Activated CD4-positive, alpha-beta T cell treated with anti-CD3 and anti-CD28 coated beads for 48 hours (primary cell): ENCODE results near the gene PLA2G4D.

Experiments used
- DNase-seq: peaks from one replicate; pipeline ENCODE4 v3.0.0-alpha.2; 2020

Gene PLA2G4D, protein sequence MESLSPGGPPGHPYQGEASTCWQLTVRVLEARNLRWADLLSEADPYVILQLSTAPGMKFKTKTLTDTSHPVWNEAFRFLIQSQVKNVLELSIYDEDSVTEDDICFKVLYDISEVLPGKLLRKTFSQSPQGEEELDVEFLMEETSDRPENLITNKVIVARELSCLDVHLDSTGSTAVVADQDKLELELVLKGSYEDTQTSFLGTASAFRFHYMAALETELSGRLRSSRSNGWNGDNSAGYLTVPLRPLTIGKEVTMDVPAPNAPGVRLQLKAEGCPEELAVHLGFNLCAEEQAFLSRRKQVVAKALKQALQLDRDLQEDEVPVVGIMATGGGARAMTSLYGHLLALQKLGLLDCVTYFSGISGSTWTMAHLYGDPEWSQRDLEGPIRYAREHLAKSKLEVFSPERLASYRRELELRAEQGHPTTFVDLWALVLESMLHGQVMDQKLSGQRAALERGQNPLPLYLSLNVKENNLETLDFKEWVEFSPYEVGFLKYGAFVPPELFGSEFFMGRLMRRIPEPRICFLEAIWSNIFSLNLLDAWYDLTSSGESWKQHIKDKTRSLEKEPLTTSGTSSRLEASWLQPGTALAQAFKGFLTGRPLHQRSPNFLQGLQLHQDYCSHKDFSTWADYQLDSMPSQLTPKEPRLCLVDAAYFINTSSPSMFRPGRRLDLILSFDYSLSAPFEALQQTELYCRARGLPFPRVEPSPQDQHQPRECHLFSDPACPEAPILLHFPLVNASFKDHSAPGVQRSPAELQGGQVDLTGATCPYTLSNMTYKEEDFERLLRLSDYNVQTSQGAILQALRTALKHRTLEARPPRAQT

DNA sequence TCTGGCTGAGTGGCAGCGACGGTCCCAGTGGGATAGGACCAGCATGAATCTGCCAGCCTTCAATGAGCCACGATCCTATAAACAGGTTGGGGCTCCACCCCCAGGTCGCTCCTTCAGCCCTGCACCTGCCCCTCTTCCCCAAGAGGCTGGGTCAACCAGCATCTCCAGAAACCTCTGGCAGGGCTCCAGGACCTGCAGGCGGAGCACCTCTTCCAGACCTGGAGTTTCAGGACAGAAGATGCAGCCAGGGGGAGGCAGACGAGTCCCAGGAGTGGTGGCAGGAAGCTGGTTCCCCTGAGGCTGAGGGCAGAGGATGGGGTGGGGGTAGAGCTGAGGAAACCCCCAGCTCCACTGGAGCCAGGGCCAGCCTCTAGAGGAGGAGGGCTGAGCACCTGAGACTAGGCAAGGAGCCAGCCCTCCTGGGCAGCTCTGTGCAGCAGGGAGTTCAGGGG lies at the start of gene PLA2G4D:
PLA2G4D (minus strand) TSS at position 51 of the 452 bp plus-strand sequence. CDS start 103 bp downstream, outside the sequence.
- no peak for DNase-seq

DNA sequence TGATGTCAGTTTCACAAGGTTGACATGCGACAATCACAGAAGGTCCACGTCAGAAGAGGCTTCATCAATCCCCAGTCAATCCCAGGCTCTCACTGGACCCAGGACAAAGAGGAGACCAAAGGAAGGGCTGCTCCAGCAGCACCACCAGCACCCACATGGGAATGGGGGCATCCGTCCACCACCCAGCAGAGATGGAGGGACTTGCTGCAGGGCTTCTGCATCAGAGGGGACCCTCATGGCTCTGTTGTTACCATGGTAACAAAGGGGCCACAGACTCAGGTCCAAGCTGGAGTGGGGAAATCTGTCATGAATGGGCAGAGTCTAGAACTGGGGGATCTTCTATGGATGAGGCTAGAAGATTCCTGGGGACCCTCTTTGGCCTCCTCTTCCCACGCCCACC lies 49.0 kb upstream of the PLA2G4D start:
- no peak for DNase-seq

DNA sequence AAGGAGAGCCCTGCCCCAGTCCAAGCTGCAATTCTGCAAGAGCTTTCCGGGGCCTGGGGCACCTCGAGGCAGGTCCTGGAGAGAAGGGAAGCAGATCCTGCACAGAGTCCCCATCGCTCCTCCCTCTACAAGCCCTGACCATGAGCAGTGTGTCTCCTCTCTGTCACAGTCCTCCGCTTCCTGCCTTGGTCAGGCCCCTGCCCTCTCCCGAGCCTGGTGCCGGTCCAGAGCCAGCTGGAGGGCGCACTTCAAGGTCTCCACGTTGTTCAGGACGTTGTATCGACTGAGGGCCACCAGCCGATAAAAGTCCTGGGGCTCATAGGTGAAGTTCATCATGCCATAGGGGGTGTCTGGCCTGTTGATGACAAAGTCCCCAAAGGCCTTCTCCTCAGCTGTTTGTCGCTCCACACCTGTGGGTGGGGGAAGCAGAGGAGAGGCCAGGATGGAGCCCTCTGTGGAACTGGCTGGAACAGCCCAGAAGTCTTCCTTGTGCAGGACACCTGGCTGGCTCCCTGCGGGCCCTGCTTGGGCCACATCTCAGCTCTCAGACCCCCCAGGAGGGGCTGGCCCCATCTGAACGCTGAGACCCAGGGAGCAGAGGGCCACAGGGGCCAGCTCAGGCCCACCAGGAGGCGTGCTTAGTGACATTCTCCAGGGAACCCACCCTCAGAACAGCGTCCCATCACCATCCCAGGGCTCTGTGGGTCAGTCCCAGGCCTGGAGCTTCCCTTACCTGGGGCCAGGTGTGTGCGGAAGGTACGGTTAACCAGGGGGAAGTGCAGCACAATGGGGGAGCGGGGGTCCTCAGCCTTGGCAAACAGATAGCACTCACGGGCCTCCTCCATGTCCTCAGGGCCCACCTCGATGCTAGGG lies 47.7 kb upstream of the PLA2G4D start:
- DNase-seq: no peak

DNA sequence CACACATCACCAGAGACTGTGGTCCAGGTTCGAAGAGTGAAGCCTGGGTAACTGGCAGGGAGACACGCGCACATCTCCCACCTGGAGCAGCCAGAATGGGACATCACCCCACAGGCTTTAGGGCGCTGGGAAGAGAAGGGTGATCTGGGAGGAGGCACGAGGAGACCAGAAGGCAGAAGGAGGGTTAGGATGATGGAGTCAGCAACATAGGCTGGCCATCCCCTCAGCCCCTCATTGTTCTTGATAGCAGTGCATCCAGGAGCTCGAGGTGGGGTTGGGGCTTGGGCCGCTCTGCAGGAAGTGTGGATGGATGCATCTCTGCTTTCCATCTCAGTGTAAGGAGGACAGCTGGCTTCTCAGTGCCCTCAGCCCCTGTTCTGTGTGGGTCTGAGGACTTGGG lies 46.9 kb upstream of the PLA2G4D start:
- DNase-seq: no peak

DNA sequence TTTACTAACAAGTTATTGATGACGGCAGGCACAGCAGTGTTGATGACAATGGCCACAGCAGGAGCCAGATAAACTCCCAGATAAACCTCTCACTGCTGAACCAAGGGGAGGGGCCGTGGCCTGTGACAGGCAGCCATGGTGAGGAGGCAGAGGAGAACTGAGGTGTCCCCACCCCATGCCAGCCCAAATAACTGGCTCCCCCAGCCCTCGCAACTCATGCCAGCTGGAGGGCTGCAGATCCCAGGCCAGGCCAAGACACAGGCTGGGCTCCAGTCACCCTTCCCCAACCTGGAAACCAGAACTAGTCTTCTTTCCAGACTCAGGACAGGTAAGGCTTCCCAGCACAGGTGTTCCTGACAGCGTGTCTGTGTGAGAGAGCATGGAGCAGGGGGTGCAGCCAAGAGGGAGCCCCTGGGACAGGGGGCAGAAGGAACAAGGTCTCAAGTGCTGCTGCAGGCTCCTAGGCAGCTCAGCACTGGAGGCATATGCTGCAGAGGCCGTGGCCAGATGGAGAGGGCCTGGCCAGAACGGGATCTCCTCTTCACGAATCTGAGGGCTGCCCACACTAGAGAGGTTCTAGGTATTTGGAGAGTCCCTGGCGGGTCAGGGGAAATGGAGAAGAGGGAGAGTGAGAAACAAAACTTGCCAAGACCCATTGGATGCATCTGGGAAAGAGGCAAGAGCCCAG lies 46.2 kb upstream of the PLA2G4D start:
- no peak for DNase-seq

DNA sequence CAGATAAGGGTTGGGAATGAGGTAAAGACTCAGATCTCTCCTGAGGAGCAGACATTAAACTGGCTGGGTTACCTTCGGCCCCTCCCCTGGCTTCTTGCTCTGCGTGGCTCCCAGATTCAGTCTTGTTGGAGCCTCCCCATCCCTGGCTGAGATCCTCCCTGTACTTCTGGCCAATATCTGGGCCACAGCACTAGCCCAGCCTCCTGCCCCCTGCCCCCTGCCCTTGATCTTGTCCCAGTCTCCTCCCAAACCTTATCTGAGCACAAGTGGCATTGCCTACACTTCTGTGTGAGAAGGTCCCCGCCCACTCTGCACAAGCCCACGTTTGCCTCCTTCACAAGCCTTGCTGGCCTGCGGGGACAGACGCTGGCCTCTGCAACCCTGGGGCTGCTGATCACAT lies 45.2 kb upstream of the PLA2G4D start:
- DNase-seq: no peak

DNA sequence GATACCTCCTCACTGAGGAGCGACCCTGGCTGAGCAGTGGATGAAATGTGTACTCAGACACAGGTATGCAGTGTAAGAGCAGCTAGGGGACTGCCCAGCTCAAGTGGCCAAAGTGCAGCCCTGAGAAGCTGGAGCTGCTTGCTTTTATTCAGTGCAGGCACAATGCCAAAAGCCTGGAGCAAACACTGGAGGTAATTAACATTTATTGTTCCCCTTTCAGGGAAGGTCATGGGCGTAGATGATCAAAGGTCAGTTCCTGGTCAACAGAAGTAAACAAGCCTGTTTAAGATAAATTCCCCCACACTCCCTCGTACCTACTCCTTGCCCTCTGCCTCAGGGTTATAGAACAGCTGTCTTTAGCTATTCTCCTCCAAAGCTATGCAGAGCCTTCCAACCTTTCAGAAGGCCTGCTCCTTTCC lies 44.6 kb upstream of the PLA2G4D start:
- no peak for DNase-seq

DNA sequence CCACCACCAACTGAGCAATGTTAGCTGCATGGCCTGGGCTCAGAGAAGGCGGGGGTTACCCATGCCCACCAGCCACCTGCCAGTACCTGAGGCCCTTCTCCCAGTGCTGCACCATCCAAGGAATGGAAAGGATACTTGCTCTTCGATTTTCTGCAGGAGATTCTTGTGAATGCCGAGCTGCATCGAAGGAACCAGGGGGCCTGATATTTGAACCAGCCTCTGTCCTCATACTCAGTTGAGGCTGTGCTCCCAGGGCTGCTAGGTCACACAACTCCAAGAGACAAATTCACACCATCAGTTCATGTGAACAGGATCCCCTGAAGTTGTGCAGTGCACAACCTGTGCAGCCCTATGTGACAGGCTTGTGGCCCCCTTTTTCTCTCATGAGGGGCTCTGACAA lies 44.0 kb upstream of the PLA2G4D start:
- no peak for DNase-seq

DNA sequence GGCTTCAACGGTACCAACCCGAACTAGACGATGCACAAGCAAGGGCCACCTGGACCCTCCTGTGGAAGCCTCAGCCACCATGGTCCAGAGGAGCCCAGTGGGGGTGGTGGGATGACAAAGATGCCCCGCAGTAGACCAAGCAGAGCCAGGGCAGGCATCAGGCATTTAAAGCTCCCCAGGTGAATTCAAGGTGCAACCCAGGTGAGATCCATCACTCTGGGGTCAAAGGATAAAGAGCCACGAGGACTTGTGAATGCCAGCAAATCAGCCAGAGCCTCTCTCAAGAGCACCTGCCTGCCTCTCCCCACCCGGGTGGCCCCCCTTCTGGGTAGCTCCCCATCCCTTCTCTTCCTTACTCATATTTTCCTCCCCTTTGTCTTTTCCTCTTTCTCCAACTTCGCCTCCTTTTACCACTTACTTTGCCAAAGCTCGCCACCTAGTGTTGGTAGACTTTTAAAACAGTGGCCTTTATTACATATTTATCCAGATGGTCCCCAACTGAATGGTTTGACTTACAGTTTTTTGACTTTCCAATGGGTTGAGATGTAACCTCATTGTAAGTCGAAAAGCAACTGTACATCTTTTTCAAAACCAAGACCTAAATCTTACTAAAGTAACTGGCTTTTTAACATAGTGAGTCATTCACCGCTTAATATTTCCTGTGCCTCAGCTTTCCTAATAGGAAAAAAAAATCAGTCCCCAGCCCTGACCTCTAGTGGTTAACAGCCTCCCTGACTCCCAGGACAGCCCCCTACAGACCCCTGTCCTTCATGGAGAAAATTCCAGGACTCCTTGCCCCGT lies 43.3 kb upstream of the PLA2G4D start:
- peak; percentile 17 for DNase-seq

DNA sequence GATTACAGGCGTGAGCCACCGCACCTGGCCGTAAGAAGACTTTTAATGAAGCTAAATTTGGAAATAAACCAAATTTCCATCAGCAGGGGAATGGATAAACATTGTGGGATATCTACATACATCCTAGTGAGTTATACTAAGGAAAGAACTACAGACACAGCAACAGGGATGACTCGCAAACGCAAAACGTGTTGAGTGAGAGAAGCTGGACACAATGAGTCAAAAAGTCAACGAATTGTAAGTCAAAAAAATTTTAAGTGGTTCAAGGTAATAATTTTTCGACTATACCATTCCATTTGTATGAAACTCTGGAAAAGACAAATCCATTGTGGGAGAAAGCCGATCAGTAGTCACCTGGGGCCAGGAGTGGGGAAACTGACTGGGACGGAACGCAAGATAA lies 42.2 kb upstream of the PLA2G4D start:
- DNase-seq: no peak

DNA sequence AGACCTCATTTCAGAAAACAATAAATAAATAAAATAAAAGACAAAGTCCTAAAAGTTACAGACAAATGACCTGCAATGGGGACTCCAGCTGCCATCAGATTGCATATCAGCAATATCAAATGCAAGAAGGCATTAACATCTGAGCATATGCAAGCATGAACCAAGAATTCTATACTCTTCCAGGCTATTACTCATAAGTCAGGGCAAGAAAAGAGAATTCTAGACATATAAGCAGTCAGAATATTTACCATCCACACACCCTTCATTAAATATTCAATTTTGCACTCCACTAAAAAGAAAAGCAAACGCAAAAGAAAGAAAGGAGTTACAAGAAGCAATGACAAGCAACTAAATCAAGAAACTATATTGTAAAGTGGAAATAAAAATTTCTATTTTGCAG lies 41.0 kb upstream of the PLA2G4D start:
- DNase-seq: no peak

DNA sequence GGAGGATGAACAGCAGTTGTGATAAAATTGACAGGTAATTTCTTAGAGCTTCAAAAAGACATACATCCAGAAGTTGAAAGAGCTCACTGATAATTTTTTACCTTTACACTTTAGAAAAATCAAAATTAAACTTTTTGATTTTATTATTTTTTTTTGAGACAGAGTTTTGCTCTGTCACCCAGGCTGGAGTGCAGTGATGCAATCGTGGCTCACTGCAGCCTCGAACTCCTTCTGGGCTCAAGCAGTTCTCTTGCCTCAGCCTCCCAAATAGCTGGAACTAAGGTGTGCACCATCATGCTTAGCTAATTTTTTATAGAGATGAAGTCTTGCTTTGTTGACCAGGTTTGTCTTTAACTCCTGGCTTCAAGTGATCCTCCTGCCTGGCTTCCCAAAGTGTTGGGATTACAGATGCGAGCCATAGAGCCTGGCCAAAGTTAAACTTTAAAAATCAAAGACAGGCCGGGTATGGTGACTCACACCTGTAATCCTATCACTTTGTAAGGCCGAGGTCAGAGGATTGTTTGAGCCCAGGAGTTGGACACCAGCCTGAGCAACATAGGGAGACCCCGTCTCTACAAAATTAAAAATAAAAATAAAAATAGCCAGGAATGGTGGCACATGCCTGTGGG lies 40.4 kb upstream of the PLA2G4D start:
- no peak for DNase-seq

DNA sequence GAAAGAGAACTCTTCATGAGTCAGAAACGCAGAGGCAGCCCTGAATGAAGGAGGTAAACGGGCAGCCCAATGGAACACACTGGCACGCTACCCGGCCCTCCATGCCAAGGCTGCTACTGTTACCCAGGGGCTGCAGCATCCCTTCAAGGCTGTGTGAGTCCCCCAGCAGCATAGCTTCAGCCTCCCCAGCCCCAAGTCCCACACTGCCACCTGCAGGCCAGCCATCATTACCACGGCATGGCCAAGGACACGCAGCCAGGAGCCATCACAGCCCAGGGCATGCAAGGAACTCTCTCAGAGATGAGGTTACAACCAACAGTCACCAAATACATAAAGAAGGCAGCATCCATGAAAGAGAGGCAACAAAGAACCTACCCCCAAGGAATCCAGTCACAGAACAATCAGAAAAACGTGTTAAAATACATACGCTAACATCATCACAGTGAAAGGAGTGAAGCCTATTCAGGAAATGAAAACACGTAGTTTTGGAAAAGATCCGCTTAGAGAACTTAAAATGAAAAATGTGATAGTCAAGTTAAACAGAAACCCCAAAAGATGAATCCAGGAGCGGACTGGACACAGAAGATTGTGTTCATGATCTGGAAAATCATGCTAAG lies 39.6 kb upstream of the PLA2G4D start:
- DNase-seq: peak; percentile 82

DNA sequence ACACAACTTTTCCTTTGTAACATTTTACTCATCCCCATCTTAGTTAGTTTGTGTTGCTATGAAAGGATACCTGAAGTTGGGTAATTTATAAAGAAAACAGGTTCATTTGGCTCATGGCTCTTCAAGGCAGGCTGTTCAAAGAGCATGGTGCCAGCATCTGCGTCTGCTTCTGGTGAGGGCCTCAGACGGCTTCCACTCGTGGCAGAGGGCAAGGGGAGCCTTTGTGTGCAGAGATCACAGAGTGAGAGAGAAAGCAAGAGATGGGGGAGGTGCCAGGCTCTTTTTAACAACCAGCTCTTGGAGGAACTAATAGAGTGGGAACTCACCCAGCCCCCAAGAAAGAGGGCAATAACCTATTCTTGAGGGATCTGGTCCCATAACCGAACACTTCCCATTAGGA lies 39.0 kb upstream of the PLA2G4D start:
- no peak for DNase-seq

DNA sequence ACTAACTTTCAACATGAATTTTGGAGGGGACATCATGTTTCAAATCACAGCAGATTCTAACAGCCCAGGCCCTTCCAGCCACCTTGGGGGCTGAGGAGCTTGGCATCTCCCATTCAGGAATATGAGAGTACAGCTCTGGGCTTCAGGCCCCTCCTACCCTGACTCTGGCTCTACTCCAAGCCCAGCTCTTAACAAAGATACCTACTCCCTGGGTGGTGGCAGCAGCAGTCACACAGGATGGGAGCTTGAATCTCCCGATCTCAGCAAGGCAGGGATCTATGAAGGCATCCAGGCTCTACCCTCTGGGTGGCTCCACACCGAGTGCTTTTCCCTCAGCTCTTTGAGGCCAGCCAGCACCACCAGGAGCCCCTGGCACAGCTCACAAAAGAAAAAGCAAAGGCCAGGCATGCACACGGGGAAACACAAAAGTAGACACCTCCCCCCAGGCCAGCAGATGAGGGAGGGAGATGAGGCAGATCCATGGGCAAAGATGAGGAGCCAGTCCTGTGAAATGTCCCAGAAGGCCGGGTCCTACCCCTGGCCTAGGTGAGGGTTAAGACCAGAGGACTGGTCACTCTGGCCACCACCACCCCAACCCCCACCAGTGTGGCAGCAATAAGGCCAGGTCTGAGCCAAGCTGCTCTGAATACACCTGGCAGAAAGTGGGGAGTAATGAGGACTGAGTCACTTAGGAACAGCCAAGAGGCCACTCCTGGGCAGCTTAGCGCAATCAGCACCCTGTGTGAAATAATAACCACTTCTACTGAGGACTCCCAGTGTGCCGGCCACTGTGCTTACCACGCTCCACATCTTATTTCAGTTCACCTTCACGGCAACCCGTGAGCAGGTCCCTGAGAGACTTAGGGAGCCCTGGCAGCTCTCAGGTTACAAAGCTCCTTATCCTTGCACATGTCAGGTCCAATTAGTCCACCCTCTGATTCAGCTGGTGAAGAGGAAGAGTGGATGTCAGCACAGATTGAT lies 37.8 kb upstream of the PLA2G4D start:
- DNase-seq: no peak

DNA sequence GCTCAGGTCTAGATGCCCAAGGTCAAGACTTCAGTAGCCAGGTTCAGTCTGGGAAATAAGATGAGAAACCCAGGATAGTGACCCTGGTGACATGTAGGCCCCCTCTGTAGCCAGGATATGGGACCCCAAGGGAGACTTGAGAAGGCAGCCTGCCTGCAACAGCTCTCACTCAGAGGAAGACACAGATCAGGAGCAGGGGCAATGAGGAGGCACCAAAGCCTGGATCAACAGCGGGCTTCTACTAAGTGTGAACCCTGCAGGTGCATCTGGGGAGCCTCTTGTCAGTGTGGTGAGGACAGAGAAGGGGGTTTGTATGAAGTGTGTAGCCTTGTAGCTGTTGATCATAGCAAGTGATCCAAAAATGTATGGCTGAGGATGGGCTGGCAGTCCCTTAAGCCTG lies 36.6 kb upstream of the PLA2G4D start:
- DNase-seq: no peak

DNA sequence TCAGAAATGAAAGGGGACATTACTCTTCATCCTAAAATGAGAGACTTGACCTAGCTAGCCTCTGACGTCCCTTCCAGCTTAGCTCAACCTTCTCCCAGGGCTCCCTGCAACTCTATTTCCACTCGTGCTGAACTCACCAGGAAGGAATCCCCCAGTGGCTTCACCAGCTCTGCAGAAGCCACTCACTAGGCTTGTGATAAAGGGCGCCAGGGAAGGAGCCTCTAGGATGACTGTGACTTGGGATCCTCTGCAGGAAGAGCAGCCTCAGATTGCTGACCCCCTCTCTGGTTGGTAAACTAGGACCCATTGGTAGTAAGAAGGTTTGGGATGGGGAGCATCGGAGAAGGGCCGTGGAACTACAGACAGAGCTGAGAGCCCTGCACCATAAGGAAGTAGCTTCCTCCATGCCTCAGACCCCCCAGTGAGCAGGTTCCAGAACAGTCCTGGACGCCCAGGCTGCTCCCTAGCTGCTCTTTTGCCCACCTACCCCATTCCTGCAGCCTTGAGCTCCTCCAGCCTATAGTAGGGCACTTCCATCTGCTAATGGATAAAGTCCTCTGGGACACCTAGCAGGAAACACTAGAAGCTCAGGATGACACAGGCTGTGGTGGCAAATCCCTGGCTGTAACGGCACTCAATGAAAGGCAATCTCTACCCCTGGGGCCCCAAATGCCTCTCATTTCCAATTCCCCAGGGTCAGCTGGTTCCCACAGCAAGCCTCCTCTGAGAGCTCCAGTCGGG lies 36.1 kb upstream of the PLA2G4D start:
- DNase-seq: no peak

DNA sequence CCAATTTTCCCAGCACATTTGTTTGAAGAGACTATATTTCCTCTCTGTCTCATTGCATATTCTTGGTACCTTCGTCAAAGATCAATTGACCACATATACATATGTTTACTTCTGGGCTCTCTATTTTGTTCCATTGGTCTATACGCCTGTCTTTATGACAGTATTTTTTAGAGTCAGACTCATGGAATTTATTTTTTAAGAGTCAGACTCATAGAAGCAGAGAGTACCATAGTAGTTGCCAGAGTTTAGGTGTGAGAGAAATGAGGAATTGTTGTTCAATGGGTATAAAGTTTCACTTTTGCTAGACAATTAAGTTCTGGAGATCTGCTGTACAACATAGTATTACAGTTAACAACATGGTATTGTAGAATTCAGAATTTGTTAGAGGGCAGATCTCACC lies 35.0 kb upstream of the PLA2G4D start:
- DNase-seq: no peak

DNA sequence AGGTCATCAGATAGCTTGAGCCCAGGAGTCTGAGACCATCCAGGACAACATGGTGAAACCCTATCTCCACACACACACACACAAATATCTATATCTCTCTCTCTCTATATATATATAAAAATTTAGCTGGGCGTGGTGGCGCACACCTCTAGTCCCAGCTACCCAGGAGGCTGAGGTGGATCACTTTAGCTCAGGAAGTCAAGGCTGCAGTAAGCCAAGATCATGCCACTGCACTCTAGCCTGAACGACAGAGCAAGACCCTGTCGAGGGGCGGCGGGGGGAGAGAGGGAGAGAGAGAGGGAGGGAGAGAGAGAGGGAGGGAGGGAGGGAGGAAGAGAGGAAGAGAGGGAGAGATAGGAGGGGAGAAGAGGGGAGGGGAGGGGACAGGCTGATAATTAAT lies 34.1 kb upstream of the PLA2G4D start:
- no peak for DNase-seq
